GM19468 (cell line): ENCODE results near the gene ABHD17B.

Experiments
- ATAC-seq: cut with Tn5 transposase; IDR thresholded peaks from one replicate; pipeline ENCODE4 v1.9.1; 2021; ENCODE audit warnings: mild to moderate bottlenecking, moderate library complexity, moderate number of reproducible peaks; ENCODE audit not compliant: unreplicated experiment; ENCODE audit errors: extremely low read depth

The ABHD17B gene

DNA sequence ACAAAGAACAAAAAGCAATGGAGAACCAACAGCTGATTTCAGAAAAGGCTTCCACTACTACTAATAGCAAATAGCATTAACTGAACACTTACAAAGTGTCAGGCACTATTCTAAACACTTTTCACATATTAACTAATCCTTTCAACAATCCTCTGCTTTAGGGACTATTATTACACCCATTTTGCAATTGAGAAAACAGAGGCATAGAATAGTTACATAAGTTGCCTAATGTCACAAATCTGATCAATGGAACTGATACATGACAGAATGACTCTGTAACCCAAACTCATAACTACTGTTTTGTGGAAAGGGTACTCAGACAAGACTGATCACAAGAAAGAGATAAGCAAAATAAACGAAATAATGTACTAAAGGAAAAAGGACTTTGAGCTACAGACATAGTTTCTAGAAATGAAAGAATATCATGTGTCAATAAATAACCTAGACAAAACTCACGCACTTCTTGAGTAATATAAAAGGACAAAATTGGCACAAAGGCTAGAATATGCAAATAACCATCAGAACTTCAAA, 31.3 kb downstream of the ABHD17B start:
- no peak for ATAC-seq

DNA sequence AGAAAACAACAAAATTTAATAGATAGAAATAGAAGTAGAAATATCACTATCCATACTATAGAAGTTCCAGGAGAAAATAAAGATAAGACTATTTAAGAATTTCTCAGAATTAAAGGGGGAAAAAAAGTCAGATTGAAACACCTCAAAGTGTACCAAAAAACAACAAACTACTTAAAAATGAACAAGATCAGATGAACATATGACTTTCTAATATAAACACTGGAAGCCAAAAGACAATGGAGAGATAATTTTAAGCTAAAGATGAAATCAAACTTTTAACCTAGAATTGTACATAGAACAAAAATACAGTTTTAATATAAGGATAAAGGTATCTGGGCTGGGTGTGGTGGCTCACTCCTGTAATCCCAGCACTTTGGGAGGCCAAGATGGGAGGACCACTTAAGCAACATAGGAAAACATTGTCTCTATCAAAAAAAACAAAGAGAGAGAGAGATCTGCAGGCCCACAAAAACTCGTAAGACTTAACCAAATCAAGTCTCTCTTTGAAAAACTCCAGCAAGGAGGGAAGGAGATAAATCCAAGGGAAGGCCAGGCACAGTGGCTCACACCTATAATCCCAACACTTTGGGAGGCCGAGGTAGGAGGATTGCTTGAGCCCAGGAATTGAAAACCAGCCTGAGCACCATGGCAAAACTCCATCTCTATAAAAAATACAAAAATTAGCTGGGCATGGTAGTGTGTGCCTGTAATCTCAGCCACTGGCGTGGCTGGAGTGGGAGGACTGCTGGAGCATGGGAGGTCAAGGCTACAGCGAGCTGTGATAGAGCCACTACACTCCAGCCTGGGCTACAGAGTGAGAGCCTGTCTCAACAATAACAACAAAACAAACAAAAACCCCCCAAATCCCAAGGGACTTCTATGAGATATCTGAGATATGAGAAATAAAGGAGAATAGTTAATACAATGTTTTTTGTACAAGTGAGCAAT, 32.4 kb downstream of the ABHD17B start:
- no peak for ATAC-seq

DNA sequence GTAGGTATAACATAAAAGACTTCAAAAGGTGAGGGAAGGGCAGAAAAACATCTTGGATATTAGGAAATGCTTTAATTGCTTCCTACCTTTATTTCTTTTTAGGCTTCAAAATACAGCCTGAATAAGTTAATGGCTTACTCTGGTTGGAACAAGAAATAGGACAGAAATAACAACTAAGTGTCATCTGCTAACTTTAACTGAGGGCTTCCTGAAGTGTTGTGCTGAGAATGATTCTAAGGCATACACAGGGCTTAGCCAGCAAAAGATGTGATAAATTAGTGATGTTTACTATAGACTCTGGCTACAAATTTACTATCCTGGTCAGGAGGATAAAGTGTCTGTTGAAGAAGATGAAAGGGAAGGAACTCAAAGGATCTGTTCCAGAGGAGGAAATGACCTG, 34.2 kb downstream of the ABHD17B start:
- ATAC-seq: no peak

DNA sequence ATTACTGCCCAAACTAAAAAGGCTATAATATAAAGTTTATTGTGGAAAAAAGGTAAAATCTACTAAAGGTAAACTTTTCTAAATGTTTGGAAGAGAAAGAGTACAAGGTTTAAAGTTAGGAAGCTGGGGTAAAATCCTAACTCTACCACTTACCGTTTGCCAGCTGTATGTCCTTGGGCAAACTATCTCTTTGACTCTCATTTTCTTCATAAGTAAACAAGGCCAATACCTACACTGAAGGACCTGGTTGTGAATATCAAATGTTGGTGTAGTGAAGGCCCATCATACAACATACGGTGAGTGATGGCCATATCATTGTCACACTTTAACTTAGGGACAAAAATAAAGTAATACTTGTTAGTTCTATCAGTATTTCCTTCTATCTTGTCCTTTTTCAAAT, 34.9 kb downstream of the ABHD17B start:
- ATAC-seq: no peak

DNA sequence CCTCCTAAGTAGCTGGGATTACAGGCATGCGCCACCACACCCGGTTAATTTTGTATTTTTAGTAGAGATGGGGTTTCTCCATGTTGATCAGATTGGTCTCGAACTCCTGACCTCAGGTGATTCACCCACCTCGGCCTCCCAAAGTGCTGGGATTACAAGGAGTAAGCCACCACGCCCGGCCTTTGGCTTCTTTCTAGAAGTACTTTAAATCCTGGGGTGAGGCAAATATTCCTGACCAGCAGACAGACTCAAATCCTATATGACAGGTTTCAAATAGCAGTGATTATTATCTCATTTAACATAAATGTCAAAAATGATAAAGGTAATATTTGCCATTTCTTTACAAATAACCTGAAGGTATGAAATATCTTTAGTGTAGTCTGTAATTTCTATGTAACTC, 35.6 kb downstream of the ABHD17B start:
- no peak for ATAC-seq

DNA sequence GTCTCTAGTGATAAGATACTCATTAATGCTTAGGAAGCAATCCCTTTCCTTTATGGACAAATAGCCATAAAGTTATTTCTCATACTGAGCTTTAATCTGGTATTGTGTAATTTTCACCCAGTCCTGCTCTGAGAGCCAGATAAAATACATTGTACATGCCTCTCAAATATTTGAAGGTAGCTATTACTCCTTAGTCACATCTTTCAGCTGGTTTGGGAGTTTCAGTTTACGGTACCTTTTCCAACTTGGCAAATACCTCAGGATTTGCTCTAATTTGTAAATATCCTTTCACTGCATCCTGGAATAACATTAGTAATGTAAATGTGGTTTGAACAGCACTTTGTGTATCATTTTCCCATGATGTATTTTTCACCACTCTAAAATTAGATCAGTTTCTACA, 47.4 kb downstream of the ABHD17B start:
- no peak for ATAC-seq

DNA sequence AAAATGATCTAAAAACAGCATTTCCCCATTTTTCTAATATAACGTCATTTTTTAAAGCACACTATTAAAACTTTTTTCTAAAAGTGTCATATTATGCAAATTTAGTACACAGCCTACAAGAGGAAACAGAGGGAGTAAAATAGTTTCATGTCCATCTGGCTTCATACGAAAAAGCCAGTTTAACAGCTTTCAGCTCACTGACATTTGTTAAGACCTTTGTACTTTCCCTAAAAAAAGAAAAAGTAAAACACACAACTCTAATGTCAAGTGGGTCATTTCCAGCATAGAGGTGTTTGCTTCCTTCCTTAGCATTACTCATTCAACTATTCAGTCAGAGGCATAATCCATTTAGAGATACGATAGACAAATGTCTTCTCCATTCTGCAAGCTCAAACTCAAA, 49.4 kb downstream of the ABHD17B start:
- no peak for ATAC-seq

DNA sequence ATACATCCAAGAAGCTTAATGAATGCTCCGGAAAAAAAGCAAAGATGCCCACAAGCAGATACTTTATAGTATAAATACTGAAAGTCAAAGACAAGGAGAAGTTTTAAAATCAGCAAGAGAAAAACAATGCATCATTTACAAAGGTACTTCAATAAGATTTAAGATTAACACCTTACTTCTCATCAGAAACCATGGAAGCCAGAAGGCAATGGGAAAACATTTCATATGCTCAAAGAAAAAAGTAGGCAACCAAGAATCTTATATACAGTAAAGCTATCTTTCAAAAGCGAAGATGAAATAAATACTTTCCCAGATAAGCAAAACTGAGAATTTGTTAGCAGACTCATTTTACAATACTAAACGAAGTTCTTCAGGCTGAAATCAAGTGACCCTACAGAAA, 51.1 kb downstream of the ABHD17B start:
- no peak for ATAC-seq

DNA sequence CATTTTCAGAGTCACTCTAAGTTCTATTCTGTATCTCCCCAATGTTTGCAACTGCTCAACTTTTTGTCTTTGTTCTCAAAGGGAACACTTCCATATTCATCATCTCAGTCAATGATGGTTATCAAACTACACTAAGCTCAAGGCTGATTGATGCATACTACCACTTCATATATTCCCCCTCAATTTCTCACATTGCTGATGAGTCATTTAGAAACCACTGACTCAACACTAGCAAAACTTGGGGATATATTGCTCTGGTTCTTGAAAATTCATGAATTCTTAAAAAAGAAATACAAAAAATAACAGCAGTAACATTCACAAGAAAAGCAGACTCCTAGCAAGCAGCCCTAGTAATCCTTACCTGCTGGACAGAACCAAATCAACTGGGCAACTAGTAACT, 52.2 kb downstream of the ABHD17B start:
- ATAC-seq: no peak

DNA sequence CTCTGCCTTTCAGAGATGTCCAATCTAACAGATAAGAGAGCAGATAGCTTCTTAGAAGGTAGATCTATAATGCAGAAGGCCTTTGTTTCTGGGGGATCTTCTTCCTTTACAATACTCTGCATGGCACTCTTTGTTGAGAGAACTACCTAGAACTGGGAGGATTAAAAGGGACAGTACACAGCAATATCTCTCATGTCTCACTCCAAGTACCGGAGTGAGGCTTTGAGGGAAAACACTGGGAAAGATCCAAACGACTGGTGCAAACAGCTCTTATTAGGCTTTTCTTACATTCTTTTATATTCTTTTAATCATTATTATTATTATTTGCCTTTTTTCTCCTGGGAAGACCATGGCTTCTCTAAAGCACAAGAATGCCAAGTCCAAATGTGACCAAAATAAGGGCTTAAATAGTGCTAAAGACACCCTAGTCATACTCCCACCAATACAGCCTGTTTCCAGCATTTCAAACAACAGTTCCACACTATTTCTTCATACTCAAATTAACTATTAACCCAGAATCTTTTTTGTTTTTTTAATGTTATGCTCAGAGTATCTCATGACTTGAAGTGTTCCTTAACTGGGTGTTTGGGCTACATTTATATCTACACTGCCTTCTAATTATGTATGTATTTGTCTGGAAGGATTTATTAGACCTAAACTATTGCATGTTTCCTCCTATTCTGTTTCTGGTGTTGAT, 52.7 kb downstream of the ABHD17B start:
- ATAC-seq: no peak

DNA sequence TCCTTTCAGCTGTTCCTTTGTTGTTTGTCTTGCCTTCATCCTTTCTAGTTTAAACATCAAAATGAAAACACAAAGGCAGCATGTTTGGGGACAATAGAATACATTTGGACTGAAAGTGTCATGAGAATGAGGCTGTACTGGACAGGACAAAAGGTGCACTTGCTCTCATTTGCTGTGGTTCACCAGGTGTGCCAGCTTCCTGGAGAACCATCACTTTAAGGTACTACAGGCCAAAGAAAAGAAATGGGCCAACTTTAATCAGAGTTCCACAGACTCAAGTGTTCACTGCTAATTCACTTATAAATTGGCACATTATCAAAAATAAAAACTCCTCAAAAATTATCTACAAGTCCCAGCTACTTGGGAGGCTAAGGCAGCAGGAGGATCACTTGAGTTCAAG, 53.8 kb downstream of the ABHD17B start:
- ATAC-seq: no peak

DNA sequence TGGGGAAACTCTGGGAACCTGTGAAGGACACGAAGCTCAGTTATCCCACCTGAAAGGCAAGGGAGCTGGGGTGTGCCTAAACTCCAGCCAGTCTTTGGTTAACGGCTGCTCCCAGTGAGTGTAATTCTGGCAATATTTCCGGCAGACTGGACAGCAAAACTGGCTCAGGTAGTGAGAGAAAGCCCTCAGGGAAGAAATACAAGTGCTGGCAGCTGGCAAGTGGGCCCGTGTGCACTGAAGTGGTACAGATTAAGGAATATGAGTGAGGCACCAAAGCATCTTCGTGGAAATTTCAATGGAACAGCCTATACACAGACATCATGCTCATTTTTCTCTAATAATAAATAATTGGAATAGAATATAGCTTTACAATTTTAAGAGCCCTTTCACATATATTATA, 56.2 kb downstream of the ABHD17B start:
- no peak for ATAC-seq

DNA sequence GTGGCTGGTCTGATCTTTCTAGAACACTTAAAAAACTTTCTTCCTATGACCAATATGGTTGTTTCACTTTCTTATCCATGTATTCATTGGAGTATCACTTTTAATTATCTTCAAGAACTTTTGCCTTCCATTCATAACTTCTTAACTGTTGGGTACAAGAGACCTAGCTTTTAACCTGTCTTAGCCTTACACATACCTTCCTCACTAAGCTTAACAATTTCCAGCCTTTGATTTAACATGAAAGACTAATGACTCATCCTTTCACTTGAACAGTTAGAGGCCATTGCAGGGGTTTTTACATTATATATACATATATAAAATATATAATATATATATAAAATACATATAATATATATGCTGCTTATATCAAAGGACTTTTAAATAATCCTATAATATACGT, 57.9 kb downstream of the ABHD17B start:
- no peak for ATAC-seq

DNA sequence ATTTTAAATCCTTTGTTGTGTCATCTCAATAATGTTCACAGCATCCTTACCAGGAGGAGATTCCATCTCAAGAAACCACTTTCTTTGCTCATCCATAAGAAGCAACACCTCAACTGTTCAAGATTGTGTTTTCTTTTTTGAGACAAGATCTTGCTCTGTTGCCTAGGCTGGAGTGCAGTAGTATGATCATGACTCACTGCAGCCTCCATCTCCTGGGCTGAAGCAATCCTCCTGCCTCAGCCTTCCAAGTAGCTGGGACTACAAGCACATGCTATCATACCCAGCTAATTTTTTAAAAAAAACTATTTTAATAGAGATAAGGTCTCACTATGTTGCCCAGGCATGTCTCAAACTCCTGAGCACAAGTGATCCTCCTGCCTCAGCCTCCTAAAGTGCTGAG, 60.0 kb downstream of the ABHD17B start:
- no peak for ATAC-seq

DNA sequence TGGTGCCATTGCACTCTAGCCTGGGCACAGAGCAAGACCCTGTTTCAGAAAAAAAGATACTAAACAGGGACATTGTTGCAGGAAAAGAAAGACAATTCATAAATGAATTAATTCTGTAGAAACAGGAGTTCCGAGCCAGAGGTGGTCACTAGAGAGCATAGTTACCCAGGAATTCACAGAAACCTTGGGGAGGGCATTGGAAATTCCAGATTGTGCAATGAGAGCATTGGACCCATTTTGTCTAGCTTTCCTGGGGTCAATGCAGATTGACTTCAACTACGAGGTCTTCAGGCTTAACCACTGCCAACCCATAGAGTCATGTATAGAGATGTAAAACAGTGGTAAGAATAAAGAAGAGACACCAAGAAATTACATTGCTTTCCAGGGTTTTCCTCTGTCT, 63.1 kb downstream of the ABHD17B start:
- ATAC-seq: no peak

DNA sequence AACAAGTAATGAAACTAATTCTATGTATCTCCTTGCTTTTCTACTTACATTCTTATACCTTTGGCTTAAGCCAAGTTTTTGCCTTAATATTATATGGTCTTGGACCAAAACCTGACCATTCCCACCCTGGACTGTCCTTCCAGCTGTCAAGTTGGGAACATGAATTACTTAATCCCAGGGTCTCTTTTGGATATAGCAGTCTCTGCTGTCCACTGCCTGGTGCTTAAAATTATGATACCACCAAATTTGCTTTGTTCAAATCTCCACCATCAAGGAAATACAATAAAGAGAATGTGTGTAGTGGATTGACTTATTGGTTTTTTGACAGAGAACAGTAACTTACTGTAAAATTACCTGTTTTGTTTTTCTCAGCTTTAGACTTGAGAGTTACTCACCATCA, 66.2 kb downstream of the ABHD17B start:
- no peak for ATAC-seq

DNA sequence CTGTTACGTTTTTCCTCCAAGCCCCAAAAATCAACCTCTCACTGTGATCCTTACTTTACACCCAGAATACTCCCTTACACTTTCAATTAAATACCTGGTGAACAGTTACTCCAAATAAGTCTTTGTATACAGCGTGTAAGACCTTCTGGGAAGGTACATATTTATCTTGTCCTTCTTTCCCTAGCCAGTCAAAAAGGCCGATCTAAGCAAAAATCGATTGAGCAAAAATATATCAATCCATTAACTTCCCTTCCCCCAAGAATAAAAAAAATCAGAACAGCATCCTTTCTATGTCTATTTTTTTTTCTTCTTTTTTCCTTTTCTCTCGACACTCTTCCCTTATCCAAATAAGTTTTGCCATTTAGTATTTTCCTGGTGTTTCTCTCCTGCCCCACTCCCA, 71.3 kb downstream of the ABHD17B start:
- ATAC-seq: no peak

DNA sequence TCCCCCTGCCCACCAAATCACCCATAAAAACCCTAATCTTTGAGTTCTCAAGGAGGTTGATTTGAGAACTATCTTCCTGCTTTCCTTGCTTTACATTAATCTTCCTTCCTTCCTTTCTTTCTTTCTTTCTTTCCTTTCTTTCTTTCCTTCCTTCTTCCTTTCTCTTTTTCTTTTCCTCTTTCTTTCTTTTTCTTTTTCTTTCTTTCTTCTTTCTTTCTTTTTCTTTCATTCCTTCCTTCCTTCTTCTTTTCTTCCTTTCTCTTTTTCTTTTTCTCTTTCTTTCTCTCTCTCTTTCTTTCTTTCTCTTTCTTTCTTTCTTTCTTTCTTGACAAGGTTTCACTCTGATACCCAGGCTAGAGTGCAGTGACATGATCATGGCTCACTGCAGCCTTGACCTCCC, 75.4 kb downstream of the ABHD17B start:
- ATAC-seq: no peak

DNA sequence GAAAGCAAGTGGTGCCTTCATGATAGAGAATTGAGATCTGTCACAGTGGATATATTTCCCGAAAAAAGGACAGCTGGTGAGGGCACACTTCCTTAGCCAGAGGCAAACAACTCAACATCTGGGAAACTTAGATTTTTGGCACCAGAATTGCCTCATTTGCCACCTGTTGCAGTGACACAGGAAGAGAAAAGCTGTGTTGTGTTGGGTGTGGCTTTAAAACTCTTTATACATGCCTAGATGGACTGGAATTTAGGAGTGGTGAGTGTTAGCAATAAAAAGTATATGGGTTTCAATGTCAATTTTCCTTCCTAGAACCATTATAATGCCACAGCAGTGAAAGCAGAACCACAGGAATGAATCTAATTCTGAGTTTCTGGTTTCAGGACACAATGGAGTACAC, 80.1 kb downstream of the ABHD17B start:
- ATAC-seq: no peak

DNA sequence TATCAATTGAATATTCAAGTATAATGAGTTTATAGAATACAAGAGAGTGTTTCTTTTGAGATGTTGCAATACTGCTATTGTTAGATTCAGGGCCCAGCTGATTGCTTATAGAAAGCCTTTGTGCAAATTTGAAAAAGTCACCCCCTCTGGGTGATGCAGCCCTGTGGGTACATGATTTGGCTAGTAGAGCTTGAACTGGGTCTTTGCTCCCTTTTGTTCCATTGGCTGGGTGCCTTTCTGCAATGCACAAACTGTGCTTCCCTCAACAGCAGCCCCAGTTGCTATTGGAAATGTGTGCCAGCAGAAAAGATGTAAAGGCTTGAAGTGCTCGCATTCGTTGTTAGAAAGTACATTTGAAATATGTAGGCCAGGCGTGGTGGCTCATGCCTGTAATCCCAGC, 80.8 kb downstream of the ABHD17B start:
- ATAC-seq: no peak

DNA sequence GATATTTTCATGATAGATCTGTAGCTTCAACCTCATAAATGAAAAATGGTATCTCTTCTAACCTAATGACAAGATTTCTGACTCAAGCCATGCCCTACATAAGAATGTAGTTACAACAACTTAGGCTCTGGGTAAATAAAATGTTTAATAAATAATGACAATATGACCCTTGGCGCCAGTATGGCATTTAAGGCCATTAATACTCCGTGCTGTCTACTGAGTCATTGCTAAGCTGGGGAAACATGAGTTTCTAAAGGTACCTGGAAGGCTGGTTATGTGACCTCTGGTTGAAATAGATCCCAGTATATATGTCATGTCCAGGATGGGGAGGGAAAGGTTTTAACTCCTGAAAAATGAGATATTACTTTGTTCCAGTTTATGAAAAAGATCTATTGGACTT, 84.7 kb downstream of the ABHD17B start:
- ATAC-seq: no peak
